PFSK-1 (cell line): Measurements from ENCODE around the gene RMP24.

Experiments
- POLR2AphosphoS5 ChIP-seq: IDR thresholded peaks from 2 replicates; pipeline ENCODE4 v1.6.1; 2012; ENCODE audit warnings: low read depth, mild to moderate bottlenecking, control low read depth, low read length, moderate library complexity
- REST ChIP-seq, 2 experiments: IDR thresholded peaks; 2 replicates each; pipeline versions ENCODE4 v1.6.1 to v1.8.0; 2011 to 2012; ENCODE audit warnings: low read depth in 2 of 2, low read length in 2 of 2, control low read depth in 1 of 2, inconsistent platforms in 1 of 2, mild to moderate bottlenecking in 1 of 2, moderate library complexity in 1 of 2; ENCODE audit not compliant: insufficient read depth in 1 of 2
- TAF1 ChIP-seq: IDR thresholded peaks from 2 replicates; pipeline ENCODE4 v1.6.1; 2012; ENCODE audit warnings: low read length, control low read depth, borderline replicate concordance; ENCODE audit not compliant: insufficient read depth

GRCh38 chr18:36028859-36029258 is 56.4 kb downstream of the RMP24 start:
- TF ChIP-seq REST (IDR thresholded peaks at IDR 0.05; ENCODE audit: insufficient read depth in 1 of 2, low read depth in 2 of 2, low read length in 2 of 2) (no peak), POLR2AphosphoS5 (no peak), TAF1 (no peak)
